MM.1S (cell line): ENCODE measurements around the gene SIRT2.

Experiments
- EZH2 ChIP-seq: fragments of 300-600 bp; sonication (generic); optimal IDR thresholded peaks from 2 replicates; pipeline ENCODE3; 2017; ENCODE audit warnings: low read depth, mild to moderate bottlenecking, antibody characterized with exemption, low read length, mixed read lengths
- EZH2phosphoT487 ChIP-seq: fragments of 300-600 bp; sonication (generic); IDR thresholded peaks from 2 replicates; pipeline ENCODE4 v1.6.1; 2018; ENCODE audit warnings: antibody characterized with exemption, low read length
- TF ChIP-seq, protein P1 (sequence below): fragments of 300-600 bp; sonication (generic); IDR thresholded peaks from 2 replicates; pipeline ENCODE4 v1.5.1; 2016; ENCODE audit warnings: antibody characterized with exemption, low read length, mixed read lengths

- no peak for TF ChIP-seq EZH2
- TF ChIP-seq, protein P1, sequence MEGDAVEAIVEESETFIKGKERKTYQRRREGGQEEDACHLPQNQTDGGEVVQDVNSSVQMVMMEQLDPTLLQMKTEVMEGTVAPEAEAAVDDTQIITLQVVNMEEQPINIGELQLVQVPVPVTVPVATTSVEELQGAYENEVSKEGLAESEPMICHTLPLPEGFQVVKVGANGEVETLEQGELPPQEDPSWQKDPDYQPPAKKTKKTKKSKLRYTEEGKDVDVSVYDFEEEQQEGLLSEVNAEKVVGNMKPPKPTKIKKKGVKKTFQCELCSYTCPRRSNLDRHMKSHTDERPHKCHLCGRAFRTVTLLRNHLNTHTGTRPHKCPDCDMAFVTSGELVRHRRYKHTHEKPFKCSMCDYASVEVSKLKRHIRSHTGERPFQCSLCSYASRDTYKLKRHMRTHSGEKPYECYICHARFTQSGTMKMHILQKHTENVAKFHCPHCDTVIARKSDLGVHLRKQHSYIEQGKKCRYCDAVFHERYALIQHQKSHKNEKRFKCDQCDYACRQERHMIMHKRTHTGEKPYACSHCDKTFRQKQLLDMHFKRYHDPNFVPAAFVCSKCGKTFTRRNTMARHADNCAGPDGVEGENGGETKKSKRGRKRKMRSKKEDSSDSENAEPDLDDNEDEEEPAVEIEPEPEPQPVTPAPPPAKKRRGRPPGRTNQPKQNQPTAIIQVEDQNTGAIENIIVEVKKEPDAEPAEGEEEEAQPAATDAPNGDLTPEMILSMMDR: no peak
- TF ChIP-seq EZH2phosphoT487: no peak
These were observed 61.7 kb downstream of the SIRT2 start for GRCh38 chr19:38837656-38838121.
